ENCODE results near the gene CLDN15.

CLDN15 gene

DNA sequence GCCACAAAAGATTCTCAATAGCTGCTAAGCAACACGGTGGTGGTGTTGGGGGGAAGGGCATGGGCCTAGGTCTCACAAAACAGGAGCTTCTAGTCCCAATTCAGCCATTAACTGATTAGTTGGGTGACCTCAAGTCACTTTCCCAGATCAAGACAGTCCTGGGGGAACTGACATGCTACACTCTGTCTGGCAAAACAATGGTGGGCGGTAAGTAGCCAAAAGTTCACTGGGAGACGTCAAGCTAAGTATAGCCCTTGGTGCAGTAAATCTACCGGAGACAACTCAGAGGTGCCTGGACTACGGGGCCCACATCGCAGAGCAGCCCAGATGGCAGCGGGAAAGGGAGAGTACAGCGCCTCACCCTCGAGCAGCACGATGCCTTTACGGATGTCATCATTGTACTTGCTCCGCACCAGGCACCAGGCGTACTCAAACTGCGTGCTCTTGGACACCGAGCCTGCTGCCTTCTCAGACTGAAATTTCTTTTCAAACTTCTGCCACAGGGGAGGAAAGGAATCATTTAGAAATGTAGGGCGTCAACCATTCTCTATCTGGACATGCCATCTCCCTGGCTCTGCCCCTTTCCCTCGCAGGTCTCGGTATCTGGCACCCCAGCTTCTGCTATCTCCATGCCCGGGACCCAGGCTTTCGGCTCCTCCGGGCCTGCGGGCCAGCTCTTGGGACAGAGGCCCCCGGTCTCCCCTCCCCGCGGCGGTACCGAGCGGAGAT, 6.2 kb upstream of the CLDN15 start:
- DNase-seq: no peak

DNA sequence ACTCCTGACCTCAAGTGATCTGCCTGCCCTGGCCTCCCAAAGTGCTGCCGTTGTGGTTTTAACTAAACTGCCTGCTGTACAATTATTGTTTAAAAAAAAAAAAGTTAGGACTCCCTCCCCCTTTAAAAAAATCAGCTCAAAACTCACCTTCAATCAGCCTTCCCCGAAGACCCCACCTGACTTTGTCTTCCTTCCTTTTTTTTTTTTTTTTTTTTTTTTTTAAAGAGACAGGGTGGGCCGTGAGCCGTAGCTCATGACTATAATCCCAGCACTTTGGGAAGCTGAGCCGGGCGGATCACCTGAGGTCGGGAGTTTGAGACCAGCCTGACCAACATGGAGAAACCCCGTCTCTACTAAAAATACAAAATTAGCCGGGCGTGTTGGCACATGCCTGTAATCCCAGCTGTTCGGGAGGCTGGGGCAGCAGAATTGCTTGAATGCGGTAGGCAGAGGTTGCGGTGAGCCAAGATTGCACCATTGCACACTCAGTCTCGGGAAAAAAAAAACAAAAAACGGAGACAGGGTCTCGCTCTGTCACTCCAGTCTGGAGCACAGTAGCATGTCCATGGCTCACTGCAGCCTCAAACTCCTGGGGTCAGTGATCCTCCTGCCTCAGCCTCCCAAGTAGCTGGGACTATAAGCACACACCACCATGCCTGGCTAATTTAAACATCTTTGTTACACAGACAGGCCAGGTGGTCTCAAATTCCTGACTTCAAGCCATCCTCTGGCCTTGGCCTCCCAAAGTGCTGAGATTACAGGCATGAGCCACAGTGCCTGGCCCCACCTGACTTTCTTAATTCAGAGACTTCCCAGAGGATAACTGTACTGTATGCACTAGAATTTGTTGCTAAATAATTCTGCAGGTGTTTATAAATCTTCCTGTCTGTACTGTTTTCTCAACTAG, 4.1 kb upstream of the CLDN15 start:
- DNase-seq: no peak

DNA sequence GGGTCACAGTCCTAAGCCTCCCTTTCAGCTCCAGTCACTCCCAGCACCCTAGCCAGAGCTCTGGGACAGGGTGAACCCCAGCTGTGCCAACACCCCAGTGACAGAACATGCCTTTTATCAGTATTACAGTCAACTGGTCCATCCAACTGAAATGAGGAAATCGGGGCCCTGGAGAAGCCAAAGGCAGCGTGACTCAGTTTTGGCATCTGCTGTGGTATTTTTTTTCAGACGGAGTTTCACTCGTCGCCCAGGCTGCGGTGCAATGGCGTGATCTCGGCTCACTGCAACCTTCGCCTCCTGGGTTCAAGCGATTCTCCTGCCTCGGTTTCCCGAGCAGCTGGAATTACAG, 3.4 kb upstream of the CLDN15 start:
- DNase-seq: no peak

DNA sequence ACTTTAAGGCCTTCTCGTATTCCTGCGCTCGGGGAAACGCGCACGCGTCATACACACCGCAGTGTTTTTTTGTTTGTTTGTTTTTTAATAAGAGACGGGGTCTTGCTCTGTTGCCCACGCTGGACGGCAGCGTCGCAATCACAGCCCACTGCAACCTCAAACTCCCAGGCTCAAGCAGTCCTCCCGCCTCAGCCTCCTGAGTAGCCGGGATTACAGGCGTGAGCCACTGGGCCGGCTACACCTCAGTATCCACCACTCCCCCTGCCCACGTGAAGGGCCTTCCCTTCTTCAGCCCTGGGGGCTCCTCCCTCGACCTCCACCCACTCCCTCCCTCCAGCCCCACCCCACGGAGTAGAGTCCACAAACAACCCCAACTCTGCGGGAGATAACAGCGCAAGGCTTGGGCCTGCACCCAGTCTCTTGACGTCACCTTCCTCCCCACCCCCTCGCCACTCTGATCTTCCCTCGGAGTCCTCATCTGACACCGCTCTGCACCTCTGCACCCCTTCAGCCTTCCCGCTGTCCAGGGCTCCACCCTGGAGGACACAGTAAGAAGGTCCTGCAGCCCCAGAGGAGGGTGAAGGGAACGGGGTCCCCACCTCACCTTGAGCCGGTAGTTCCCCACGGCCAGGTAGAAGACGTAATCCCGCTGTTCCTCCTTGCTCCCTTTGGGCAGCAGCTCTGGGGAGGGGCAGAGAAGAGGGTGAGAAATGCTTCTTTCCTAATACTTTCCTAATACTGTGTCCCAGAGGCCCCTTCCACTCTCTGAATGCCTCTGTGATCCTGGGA, 2.8 kb upstream of the CLDN15 start:
- no peak for DNase-seq

DNA sequence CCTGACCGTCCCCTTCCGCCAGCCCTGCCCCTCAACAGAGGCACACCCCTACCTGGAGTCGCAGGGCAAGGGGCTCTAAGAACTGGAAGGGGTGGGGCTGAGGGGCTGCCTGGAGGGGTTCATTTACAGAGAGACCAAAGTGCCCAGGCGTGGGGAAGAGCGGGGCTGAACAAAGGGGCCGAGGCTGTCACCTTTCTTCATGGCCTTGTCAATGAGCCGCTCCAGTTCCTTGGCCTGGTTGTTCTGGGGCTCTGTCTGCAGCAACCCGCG, 2.3 kb upstream of the CLDN15 start:
- no peak for DNase-seq

DNA sequence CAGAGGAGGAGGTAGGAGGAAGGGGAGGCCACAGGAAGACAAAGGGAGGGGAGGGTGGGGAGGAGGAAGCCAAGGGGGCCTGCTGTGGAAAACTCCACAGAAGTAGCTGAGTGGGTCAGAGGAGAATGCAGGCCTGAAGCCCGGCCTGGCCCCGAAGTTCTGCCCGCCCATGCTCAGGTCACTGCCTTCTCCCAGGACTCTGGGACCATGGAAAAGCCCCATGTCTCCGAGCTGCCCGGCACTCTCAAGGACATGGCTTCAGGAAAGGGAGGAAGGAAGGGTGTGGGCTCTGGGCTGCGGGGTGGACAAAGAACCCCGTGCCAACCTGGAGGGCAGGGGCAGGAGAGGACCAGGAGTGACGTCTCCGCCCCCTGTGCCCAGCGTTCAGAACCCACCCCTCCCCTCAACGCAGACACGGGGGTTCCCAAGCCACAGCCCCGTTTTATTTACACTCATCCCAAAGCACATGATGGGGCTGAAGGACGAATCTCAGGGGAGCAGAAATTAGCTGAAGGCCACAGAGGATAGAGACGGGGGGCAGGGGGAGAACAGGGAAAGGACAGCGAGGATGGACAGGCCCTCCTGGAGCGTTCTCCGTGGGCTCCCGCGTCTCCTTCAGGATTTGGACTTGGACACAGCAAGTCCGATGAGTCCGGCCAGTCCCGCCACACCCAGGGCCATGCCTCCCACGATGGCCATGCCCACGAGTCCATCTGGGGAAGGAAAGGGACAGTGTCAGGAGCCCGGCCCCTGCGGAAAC, 1.8 kb upstream of the CLDN15 start:
- no peak for DNase-seq

DNA sequence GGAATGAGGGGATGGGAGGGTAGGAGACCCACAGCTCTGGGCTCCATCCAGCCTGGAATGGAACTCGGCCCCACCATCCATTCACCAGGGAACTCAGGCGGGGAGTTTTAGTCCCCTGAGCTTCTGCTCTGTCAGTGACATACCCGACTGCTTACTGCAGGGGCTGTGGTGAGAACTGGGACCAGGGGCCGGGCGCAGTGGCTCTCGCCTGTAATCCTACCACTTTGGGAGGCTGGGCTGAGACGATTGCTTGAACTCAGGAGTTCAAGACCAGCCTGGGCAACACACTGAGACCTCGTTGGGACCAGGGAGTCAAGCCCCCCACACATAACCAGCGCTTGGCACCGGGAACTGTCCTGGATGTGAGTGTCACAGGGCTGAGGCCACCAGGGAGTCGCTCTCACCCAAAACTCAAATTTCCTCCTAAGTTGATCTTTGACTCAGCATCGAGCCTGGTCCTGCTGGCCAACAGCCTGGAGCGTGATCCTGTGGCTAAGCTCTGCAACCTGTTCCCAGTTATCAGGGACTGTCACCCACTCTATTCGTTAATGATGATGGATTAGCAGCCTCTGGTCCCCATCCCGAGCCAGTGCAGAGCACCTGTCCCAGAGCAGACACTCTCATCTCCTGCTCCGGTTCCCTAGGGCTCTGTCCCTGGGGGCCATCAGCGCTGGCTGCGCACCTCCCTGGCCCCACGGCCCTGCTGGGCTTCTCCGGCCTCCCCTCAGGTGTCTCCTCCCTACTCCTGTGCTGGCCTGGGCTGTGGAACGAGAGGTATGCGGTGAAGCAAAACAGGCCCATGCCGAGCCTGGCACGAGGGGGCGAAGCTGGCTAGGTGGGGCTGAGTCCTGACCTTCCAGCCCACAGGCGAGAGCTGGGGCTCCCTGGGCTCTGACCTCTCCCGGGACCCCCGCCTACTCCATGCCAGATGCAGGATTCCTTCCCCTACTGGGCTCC, 902 bp upstream of the CLDN15 start:
- DNase-seq: no peak

DNA sequence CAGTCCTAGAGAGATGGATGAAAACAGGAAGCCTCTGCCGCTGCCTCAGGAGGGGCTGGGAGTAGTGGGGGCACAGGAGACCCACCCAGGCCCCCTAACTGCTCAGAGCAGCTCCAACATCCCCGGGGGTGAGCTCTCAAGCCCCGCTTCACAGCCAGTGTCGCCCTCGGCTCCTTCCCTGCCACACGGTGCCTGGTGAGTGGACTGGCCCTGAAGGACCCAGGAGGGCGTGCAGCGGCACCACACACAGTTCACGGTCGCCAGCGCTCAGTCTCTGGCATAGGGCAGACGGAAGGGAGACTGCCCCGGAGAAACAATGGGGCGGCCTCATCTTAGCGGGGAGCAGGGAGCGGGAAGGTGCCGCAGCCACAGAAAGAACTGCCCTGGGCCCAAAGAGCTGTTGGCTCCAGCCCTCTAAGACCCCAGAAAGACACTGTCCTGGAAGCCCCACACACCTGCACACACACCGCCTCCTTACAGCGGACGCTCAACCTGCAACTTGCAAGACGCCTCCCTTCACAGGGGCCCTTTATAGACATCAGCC, 1.2 kb downstream of the CLDN15 start:
- DNase-seq: no peak

DNA sequence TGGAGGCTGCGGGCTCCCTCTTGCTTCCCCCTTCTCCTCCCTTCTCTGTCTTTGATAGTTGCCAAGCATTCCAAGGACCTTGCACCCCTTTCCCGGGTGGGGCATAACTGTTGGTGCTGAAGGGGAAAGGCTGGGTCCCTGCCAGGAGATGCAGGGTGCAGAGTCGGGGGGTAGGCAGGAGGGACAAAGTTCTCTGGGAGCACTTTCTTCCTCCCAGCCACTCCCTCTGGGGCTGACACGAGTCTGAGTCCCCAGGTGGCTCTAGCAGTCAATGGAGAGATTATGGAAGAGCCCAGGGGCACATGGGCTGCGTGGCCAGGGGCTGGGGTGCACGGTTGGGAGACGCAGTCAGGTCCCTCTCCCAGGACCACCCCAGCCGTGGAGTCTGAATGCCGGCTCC, 2.1 kb downstream of the CLDN15 start:
- DNase-seq: no peak

DNA sequence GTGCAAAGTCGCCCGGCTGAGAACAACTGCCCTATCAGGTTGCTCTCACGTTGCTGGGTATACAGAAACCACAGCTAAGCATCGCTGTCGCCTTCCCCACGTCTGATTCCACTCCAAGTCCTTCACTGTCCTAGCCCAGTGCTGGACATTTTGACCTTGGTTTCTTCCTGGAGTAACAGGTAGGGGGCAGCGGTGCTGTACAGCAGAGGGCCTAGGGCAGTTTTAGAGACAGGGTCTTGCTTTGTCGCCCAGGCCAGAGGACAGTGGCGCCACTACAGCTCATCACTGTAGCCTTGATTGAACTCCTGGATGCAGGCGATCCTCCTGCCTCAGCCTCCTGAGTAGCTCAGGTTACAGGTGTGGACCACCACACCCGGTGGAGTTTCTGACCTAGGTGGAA, 2.6 kb downstream of the CLDN15 start:
- no peak for DNase-seq

DNA sequence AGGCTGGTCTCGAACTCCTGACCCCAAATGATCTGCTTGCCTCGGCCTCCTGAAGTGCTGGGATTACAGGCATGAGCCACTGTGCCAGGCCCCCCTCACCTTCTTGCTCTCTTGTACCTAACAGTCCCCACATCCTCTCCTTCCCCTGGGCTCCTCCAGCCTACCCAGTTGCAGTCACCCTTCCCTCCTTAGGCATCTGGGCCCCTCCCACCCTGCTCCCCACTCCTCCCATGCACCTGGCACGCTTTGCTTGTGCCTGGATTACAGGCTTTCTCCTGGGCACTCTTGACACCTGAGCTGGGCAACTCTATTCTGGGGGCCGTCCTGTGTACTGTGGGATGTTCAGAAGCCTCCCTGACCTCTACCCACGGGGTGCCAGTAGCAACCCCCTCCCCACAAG, 3.0 kb downstream of the CLDN15 start:
- no peak for DNase-seq

DNA sequence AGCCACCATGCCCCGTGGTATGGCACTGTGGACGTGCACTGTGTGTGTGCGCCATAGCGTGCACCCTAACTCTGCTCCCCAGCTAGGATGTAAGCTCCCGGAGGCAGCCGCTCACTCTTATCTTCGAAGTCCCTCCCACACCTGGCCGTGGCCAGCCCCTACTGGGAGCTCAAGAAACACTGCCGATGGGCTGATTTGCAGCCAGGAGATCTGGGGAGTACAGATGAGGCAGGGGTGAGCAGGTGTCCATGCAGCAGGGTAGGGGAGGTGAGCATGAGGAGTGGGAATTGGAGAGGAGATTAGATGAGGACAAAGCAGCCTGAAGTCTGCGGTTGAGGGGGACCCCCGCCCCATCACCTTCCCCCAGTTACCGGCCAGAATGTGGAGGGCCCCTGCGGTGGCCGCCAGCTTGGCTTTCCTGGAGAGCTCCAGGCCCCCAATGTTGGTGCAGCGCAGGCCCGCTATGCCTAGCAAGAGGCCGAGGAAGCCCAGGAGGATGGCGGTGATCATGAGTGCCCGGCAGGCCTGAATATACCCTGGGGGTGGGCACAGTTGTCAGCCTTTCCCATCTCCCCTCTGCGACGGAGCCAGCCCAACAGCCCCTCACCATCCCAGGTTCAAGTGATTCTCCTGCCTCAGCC, 3.6 kb downstream of the CLDN15 start:
- DNase-seq: no peak

DNA sequence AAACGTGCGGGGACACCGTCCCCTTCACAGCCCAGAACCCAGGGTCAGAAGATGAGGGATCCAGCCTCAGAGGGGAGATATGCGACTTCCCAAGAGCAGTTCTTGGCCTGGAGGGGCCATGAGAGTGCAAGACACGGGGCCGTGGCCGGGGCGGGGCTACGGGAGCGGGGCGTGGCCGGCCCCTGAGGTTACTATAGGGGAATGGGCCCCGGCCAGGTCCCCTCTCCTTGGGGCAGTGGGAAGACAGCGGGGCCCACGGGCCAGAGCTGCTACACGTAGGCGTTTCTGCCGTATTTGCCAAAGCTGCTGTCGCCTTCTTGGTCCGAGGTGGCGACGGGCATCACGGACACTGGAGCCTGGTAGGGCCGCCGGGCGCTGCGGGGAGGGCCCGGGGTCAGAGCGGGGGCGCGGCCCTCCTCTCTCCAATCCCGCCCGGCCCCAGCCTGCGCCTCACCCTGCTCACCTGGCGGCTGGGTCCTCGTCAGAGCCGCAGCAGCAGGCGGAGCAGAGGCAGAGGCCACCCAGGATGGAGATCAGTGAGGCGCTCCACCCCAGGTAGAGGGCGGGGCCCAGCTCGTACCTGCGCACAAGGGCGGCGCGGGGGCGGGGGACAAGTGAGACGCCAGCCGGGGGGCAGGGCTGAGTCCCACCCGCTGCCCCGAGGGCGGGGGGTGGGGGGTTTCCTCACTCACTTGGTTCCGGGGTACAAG, 5.3 kb downstream of the CLDN15 start:
- DNase-seq: no peak

DNA sequence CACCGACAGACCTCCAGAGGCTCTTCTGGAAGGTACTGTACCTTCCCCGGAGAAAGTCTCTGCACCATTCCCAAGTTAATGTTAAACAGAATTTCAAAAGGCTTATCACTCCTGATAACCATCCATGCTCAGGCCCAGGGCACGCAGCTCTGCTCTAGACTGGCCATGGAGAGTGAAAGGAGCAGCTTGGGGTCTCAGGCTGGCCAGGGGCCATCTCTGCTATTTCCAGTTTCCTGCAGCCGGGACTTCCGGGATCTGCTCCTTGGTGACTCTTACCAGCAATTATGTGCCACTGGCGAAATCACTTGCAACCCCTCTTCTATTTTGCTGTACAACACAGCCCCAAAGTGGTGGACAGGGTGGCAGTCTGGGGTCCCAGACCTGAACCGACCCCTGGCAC, 6.0 kb downstream of the CLDN15 start:
- DNase-seq: no peak

DNA sequence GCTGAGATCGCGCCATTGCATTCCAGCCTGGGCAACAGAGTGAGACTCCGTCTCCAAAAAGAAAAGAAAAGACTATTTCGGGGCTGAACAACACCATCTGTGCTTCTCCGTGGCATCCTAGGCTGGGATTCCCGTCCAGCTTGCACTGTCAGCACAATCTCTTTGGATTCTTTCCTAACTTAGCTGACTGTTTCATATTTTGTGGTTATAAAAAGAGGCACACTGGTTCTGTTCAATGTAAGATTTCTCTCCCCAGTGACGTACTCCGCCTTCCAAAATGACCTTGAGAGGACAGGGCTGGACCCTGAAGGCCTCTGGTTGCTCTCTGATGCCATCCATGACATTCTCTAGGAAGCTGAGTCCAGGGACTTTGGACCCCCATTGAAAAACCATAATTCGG, 10.9 kb downstream of the CLDN15 start:
- no peak for DNase-seq

DNA sequence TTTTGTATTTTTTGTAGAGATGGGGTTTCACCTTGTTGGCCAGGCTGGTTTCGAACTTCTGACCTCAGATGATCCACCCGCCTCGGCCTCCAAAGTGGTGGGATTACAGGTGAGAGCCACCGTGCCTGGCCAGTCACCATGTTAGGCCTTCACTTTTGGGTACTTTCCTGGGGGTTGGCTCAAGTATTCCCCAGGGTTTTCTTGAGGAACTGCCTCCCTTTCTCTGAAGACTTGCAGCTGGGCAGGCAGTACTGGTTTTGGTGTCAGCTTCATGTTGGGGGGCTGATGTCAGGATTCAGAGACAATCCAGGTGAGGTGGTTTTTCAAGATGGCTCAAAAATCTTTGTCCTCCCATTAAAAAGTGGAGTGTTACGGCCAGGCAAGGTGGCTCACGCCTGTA, 12.0 kb downstream of the CLDN15 start:
- no peak for DNase-seq

DNA sequence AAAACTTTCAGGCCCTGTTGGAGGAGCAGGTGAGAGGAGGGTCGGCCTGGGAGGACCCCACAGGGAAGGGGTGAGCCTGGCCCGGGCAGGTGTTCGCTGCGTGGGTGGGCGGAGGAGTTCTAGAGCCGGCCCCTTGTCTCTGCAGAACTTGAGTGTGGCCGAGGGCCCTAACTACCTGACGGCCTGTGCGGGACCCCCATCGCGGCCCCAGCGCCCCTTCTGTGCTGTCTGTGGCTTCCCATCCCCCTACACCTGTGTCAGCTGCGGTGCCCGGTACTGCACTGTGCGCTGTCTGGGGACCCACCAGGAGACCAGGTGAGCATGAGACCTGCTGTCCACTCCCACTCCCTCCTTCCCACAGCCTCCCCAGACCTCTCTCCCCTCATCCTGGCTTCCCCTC, 14.1 kb downstream of the CLDN15 start:
- no peak for DNase-seq

DNA sequence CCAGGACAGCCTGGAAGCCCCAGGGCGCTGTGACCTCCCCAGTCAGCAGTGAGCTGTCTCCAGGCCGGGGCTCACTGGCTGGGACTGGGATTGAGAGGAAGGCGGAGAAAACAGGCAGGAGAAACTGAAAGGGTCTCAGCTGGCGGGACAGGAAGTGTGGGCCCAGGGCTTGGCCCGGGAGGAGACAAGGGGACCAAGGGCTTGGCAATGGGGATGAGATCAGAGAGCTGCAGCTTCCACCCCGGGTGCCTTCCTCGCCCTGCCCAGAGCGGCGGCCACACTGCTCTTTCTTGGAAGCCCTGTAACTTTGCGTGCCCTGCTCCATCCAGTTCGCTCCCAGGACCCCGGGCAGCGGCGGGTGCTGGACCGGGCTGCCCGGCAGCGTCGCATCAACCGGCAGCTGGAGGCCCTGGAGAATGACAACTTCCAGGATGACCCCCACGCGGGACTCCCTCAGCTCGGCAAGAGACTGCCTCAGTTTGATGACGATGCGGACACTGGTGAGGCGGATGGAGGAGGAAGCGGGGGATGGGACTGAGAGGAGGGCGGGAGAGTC, 15.2 kb downstream of the CLDN15 start:
- no peak for DNase-seq

DNA sequence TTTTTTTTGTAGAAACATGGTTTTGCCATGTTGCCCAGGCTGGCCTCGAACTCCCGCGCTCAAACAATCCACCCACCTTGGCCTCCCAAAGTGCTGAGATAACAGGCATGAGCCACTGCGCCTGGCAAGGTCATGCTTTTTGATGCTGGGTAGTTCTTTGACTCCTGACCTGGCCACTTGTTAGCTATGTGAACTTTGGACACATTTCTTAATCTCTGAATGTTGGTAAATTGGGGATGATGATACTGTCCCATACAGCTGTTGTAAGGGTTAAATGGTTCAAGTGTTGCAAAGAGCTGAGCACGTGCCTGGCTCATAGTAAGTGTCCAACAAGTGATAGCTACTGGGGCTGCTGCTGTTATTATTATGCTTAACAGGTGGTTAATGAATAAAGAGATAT, 17.3 kb downstream of the CLDN15 start:
- DNase-seq: no peak

All from activated CD8-positive, alpha-beta memory T cell treated with anti-CD3 and anti-CD28 coated beads, Interleukin-2, amount 50 U/mL, for 48 hours (primary cell).